Gastroesophageal sphincter (tissue), 3 donors: ENCODE results near the gene CNKSR3.

ENCODE experiments used
- CTCF ChIP-seq, 4 experiments: fragments of 200-600 bp in 2 of 4; fragments of 450-650 bp in 2 of 4; sonication (generic) in 1 of 4; IDR thresholded peaks; one replicate each; pipeline ENCODE4 v1.5.1; 2017 to 2019; ENCODE audit warnings: antibody characterized with exemption in 4 of 4, mild to moderate bottlenecking in 2 of 4, moderate library complexity in 2 of 4
- POLR2A ChIP-seq, 2 donors: fragments of 450-650 bp; IDR thresholded peaks; one replicate each; pipeline ENCODE4 v1.6.1; 2017; ENCODE audit warnings: antibody characterized with exemption in 2 of 2, mild to moderate bottlenecking in 2 of 2, moderate library complexity in 1 of 2
- POLR2AphosphoS5 ChIP-seq: sonication (generic); formaldehyde crosslinking; IDR thresholded peaks from one replicate; pipeline ENCODE4 v1.6.1; 2017; ENCODE audit warnings: antibody characterized with exemption

GRCh38 chr6:154509421-154510143, 903 bp downstream of the CNKSR3 start:
- TF ChIP-seq CTCF (IDR thresholded peaks at IDR 0.05), result no peak
- TF ChIP-seq POLR2AphosphoS5, result no peak
- TF ChIP-seq POLR2A (IDR thresholded peaks at IDR 0.05), result no peak
